ENCODE results near the gene PRR5.

The PRR5 gene

GRCh38 chr22:44680481-44680894, 21.5 kb upstream of the PRR5 start:
- TF ChIP-seq FOXP2 (optimal IDR thresholded peaks at IDR 0.05; ENCODE audit: borderline replicate concordance, extremely low read depth, extremely low read length, insufficient read depth) (no peak), REST (IDR thresholded peaks at IDR 0.05; ENCODE audit: insufficient read depth in 1 of 2, low read depth in 2 of 2, low read length in 2 of 2) (no peak), TAF1 (IDR thresholded peaks at IDR 0.05; ENCODE audit: borderline replicate concordance, insufficient read depth, low read length) (no peak), POLR2AphosphoS5 (IDR thresholded peaks at IDR 0.05; ENCODE audit: low read depth, low read length) (no peak), SIN3A (IDR thresholded peaks at IDR 0.05; ENCODE audit: borderline replicate concordance, insufficient read depth, low read length) (no peak)

GRCh38 chr22:44682556-44683168, 19.3 kb upstream of the PRR5 start:
- TF ChIP-seq FOXP2 (optimal IDR thresholded peaks at IDR 0.05; ENCODE audit: borderline replicate concordance, extremely low read depth, extremely low read length, insufficient read depth) (no peak), POLR2AphosphoS5 (IDR thresholded peaks at IDR 0.05; ENCODE audit: low read depth, low read length) (no peak), REST (IDR thresholded peaks at IDR 0.05; ENCODE audit: insufficient read depth in 1 of 2, low read depth in 2 of 2, low read length in 2 of 2) (no peak), TAF1 (IDR thresholded peaks at IDR 0.05; ENCODE audit: borderline replicate concordance, insufficient read depth, low read length) (no peak), SIN3A (IDR thresholded peaks at IDR 0.05; ENCODE audit: borderline replicate concordance, insufficient read depth, low read length) (no peak)

GRCh38 chr22:44683237-44683636, 18.8 kb upstream of the PRR5 start:
- TF ChIP-seq SIN3A (IDR thresholded peaks at IDR 0.05; ENCODE audit: borderline replicate concordance, insufficient read depth, low read length) (no peak), POLR2AphosphoS5 (IDR thresholded peaks at IDR 0.05; ENCODE audit: low read depth, low read length) (no peak), FOXP2 (optimal IDR thresholded peaks at IDR 0.05; ENCODE audit: borderline replicate concordance, extremely low read depth, extremely low read length, insufficient read depth) (no peak), REST (IDR thresholded peaks at IDR 0.05; ENCODE audit: insufficient read depth in 1 of 2, low read depth in 2 of 2, low read length in 2 of 2) (no peak), TAF1 (IDR thresholded peaks at IDR 0.05; ENCODE audit: borderline replicate concordance, insufficient read depth, low read length) (no peak)

GRCh38 chr22:44683881-44684280, 18.1 kb upstream of the PRR5 start:
- TF ChIP-seq REST (IDR thresholded peaks at IDR 0.05; ENCODE audit: insufficient read depth in 1 of 2, low read depth in 2 of 2, low read length in 2 of 2) (no peak), TAF1 (IDR thresholded peaks at IDR 0.05; ENCODE audit: borderline replicate concordance, insufficient read depth, low read length) (no peak), FOXP2 (optimal IDR thresholded peaks at IDR 0.05; ENCODE audit: borderline replicate concordance, extremely low read depth, extremely low read length, insufficient read depth) (no peak), POLR2AphosphoS5 (IDR thresholded peaks at IDR 0.05; ENCODE audit: low read depth, low read length) (no peak), SIN3A (IDR thresholded peaks at IDR 0.05; ENCODE audit: borderline replicate concordance, insufficient read depth, low read length) (no peak)
